BJ (cell line): ENCODE measurements around the gene UBXN2A. TPM values are rescaled to one million over a fixed set of nuclear protein-coding genes. Genes with fewer than 3 reads are reported as not detected.

ENCODE experiments used
- CTCF ChIA-PET: fragments of 350-600 bp; formaldehyde crosslinking; extraction: SDS; loops from one replicate; lab custom pipeline; 2021; ENCODE audit warnings: antibody characterized with exemption, inconsistent platforms; lab: Yijun Ruan, JAX
- POLR2A ChIA-PET: fragments of 300-600 bp; sonication (Branson Sonifier 250); formaldehyde crosslinking; extraction: SDS; loops from one replicate; lab custom pipeline; 2021; ENCODE audit warnings: antibody characterized with exemption; lab: Charles Lee
- DNase-seq: peaks from one replicate; pipeline ENCODE4 v3.0.0-alpha.2; 2011; ENCODE audit warnings: low read depth
- H3K27me3 ChIP-seq: 2 replicates; pipeline ENCODE4 v1.6.0; 2011; ENCODE audit warnings: low read length; ENCODE audit not compliant: control insufficient read depth, insufficient read depth
- H3K36me3 ChIP-seq: 2 replicates; pipeline ENCODE4 v1.5.1; 2011; ENCODE audit warnings: low read length; ENCODE audit not compliant: control insufficient read depth, insufficient read depth
- H3K4me3 ChIP-seq: 2 replicates; pipeline ENCODE4 v1.5.1; 2011; ENCODE audit warnings: low read depth, mild to moderate bottlenecking, control low read depth, low read length
- CTCF ChIP-seq: IDR thresholded peaks from 2 replicates; pipeline ENCODE4 v1.5.1; 2011; ENCODE audit warnings: low read depth, mild to moderate bottlenecking, control low read depth, inconsistent platforms, low read length, moderate library complexity; ENCODE audit not compliant: insufficient read depth
- polyA plus RNA-seq: library from polyadenylated mRNA; depleted of rRNA; stranded (reverse); fragments of >200 nt; gene quantifications from 2 replicates; pipeline ENCODE4 v1.2.3, GENCODE V29; 2011

UBXN2A gene
- polyA plus RNA-seq, 1 experiment = 5.8 TPM

- POLR2A ChIA-PET = interaction anchor here (0.5 to 1.3 kb wide), 4 partner anchors 15 to 241 kb away, joined by 3 to 7 read pairs (median 4); no protein-coding TSS in a partner anchor
- TF ChIP-seq CTCF = no peak
These were observed 14.5 kb upstream of the UBXN2A start for GRCh38 chr2:23925702-23926289.

GRCh38 chr2:23926290-23926749 is 13.9 kb upstream of the UBXN2A start:
- H3K36me3 ChIP-seq = no peaks in the 10 kb centered on the region
- CTCF ChIA-PET = interaction anchor here (0.6 to 4.8 kb wide), 26 partner anchors 11 to 997 kb away, joined by 3 to 44 read pairs (median 4); partner anchors contain the start of genes MFSD2B, SF3B6, TP53I3 and UBXN2A
- POLR2A ChIA-PET = interaction anchor here (0.6 to 1.4 kb wide), 5 partner anchors 14 to 242 kb away, joined by 3 to 6 read pairs (median 3); partner anchors contain the start of gene UBXN2A
- no peak for DNase-seq
- H3K4me3 ChIP-seq = peak overlapping the region; percentile 75
- H3K27me3 ChIP-seq = no peaks in the 10 kb centered on the region
- no peak for TF ChIP-seq CTCF

More at GRCh38 chr2:23925702-23926289, 14.5 kb upstream of the UBXN2A start:
- H3K4me3 ChIP-seq = peak overlapping the region; percentile 75
- no peaks in the 10 kb centered on the region for H3K27me3 ChIP-seq
- no peaks in the 10 kb centered on the region for H3K36me3 ChIP-seq
- no peak for DNase-seq
- CTCF ChIA-PET = interaction anchor here (1.0 to 4.8 kb wide), 13 partner anchors 14 to 158 kb away, joined by 3 to 44 read pairs (median 5); partner anchors contain the start of genes MFSD2B, SF3B6 and TP53I3

GRCh38 chr2:23926750-23927571 is 13.3 kb upstream of the UBXN2A start, which contains the start of gene ATAD2B:
Gene ATAD2B (minus strand): TSS chr2:23927123. CDS start chr2:23926770, 353 bp downstream.
- CTCF ChIA-PET = interaction anchor here (0.6 to 4.8 kb wide), 34 partner anchors 10 to 996 kb away, joined by 3 to 44 read pairs (median 4); partner anchors contain the start of genes MFSD2B, SF3B6, TP53I3 and UBXN2A
- peak; percentile 72 for DNase-seq
- TF ChIP-seq CTCF = peak; percentile 75
- no peaks in the 10 kb centered on the region for H3K36me3 ChIP-seq
- peak within 1 kb of the TSS; percentile 75 for H3K4me3 ChIP-seq
- POLR2A ChIA-PET = interaction anchor here (0.7 to 1.5 kb wide), 7 partner anchors 14 to 157 kb away, joined by 3 to 14 read pairs (median 5); partner anchors contain the start of genes TP53I3, UBXN2A and WDCP
- no peaks in the 10 kb centered on the region for H3K27me3 ChIP-seq

- no peak overlapping the region for H3K4me3 ChIP-seq
- no peak for DNase-seq
- TF ChIP-seq CTCF = no peak
- no peaks in the 10 kb centered on the region for H3K27me3 ChIP-seq
- ChIA-PET CTCF (no interaction called here), POLR2A (no interaction called here)
- H3K36me3 ChIP-seq = no peaks in the 10 kb centered on the region
These were observed 6.0 kb upstream of the UBXN2A start for GRCh38 chr2:23934259-23934658.
